Activated gamma-delta T cell treated with anti-CD3 and anti-CD28 coated beads, Interleukin-2, amount 50 U/mL, for 16 hours (primary cell): ENCODE results near the gene CHAC2.
"Not testable (repeated sequence)": the region's sequence is repeated elsewhere in the genome, so short reads cannot be mapped to it uniquely, and the experiment has no call there.

Source experiments
- DNase-seq: peaks from one replicate; pipeline ENCODE4 v3.0.0-alpha.2; 2020; ENCODE audit warnings: low read depth

Gene CHAC2

DNA sequence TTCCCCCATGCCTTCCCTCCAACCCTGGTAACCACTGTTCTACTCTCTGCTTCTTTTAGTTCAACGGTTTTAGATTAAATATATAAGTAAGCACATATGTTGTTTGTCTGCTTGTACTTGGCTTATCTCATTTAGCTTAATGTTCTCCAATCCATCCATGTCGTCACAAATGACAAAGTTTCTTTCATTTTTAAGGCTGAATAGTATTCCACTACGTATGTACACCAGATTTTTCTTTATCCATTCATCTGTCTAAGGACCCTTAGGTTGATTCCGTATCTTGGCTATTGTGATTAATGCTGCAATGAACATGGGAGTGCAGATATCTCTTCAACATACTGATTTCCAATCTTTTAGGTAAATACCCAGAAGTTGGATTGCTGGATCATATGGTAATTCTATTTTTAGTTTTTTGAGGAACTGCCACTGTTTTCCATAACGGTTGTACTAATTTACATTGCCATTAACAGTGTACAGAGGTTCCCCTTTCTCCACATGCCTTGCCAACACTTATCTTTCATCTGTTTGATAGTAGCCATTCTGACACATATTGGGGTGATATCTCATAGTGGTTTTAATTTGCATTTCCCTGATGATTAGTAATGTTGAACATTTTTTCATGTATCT lies 11.0 kb downstream of the CHAC2 start:
- no peak for DNase-seq

DNA sequence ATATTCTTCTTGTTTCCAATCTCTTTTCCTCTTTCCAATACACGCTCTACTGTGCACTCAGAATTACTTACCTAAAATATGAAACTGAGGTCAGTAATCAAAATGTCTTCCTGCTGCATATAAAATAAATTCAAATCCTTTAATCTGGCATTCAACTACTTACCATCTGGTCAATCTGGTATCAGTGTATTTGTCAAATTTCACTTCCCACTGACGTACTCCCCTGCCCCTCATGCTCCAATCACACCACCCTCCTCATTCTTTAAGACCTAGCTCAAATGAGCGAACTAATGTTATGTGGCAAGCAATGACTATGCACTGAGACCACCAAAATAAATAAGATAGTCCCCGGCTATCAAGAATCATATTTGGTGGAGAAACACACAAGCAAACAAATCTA lies 12.5 kb downstream of the CHAC2 start:
- no peak for DNase-seq

DNA sequence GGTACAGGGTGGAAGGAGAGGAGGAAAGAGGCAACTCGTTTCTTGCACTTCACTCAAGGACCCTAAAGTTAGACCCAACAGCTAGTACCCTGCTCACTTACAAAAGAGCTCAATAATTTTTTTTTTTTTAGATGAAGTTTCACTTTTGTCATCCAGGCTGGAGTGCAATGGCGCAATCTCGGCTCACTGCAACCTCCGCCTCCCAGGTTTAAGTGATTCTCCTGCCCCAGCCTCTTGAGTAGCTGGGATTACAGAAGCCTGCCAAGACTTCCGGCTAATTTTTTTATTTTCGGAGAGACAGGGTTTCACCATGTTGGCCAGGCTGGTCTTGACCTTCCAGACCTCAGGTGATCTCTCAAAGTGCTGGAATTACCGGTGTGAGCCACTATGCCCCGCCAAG lies 15.1 kb downstream of the CHAC2 start:
- DNase-seq: no peak

DNA sequence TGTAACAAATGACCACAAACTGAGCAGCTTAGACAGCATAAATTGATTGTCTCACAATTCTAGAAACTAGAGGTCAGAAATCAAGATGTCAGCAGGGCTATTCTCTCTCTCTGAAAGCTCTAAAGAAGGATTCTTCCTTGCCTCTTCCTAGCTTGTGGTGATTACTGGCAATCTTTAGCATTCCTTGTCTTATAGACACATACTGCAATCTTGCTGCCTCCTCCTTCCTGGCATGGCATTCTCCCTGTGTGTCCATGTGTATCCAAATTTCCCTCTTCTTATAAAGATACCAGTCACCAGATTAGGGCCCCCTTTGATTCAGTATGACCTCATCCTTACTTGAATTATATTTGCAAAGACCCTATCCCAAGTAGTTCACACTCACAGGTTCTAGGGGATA lies 16.8 kb downstream of the CHAC2 start:
- no peak for DNase-seq

DNA sequence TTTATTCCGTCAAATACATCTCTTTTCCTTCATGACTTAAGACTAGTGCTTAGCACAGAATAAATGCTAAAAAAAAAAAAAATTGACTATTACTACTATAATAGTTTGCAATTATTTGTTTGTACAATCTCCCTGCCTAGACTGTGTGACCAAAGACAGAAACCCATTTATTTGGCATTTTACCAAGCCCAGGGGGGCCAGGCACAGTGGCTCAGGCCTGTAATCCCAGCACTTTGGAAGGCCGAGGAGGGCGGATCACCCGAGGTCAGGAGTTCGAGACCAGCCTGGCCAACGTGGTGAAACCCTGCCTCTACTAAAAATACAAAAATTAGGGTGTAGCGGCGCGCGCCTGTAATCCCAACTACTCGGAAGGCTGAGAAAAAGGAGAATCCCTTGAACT lies 17.8 kb downstream of the CHAC2 start:
- no peak for DNase-seq

DNA sequence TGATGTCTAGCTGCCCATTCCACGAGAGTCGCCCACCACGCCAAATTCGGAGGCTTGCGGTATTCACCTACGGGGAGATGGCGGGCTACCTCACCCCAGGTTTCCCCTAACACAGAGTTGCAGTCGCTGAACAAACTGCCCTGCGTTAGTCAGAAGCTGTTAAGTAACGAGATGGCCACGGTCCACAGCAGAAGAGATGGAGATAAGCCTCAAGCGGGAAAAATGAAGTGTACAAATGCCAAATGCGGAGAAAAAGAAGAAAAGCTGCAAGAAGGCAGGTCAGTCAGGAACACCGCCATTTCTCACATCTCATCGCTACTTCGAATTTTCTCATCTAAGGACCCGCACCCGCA lies 18.7 kb downstream of the CHAC2 start:
- peak; percentile 20 for DNase-seq

DNA sequence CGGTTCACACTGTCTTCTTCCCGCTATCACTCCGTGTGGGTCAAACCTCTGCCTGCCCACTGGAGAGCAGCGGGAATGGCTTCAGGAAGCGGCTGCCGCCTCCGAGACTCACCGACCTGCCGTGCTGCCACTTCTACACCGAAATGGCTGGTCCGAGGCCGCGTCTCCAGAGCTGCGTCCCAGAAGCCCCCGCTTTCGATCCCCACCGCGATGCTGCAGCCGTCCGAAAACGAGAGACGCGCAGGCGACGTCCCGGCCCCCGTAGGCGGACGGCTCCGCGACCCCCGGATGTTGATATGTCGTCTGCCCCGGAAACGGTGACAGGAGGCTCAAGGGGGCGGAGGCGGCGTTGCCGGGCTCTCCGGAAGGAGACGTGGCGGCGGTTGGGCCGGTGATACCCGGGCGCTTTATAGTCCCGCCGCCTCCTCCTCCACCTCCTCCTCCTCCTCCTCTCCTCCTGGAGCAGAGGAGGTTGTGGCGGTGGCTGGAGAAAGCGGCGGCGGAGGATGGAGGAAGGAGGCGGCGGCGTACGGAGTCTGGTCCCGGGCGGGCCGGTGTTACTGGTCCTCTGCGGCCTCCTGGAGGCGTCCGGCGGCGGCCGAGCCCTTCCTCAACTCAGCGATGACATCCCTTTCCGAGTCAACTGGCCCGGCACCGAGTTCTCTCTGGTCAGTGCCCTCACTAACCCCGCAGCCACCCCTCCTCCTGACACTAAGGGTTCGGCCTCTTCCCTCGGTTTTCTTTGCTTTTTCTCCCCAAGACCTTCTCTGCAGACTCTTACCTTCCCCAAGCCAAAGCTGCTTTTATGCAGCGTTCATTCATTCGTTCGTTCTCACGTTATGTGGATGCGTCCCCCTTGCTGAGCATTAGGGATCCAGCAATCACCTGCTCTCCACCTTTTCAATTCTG lies 19.4 kb downstream of the CHAC2 start, which contains the start of the genes ASB3 and ERLEC1:
ASB3 (minus strand) TSS at position 249 of the 909 bp plus-strand sequence. CDS start 21,381 bp downstream, outside the sequence.
ERLEC1 (plus strand) TSS at position 340 of the 909 bp plus-strand sequence; CDS start at position 507, 167 bp downstream.
- peak; percentile 89 for DNase-seq

DNA sequence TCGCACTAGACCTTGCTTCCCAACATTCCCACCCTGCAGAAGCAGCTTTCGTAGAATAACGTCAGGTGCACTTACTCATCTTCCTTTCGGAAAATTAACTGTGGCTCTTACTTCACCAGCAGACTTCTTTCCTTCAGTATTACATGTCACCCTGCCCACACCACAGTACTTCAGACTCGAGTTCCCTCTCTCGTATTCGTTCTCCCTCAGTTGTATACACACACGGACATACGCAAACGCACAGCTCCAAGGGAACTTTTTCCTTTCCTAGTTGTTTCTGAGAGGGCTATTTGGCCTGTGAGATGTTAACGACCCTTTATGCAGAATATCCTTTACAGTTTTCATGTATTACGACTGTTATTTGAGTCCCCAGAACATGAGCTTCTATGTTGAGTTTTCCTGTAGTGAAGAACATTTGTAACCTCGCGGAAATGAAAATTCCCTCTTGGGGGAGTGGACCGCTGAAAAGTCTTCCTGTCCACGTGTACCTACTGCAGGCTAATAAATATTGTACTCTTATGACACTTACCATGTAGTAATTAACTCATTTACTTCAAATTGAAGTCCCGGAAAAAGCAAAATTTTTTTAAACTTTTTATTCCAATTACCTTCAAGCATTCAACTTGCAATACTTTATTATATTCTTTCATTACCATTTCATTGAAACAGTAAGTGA lies 20.1 kb downstream of the CHAC2 start:
- DNase-seq: no peak

DNA sequence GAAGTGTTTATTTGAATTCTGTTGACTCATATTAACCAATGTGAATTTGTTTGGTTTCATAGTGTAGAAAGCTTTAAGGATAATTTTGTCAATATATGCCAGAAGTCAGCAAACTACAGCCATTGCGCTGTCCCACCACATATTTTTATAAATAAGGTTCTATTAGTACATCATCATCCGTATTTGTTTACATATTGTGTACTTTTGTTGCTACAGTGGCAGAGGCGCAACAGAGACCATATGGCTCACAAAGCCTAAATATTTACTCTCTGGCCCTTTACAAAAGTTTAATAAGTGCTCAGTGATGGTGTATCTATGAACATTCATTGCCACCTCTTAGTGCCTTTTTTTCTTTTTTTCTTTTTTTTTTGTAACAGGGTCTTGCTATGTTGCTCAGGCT lies 25.7 kb downstream of the CHAC2 start:
- DNase-seq: no peak

DNA sequence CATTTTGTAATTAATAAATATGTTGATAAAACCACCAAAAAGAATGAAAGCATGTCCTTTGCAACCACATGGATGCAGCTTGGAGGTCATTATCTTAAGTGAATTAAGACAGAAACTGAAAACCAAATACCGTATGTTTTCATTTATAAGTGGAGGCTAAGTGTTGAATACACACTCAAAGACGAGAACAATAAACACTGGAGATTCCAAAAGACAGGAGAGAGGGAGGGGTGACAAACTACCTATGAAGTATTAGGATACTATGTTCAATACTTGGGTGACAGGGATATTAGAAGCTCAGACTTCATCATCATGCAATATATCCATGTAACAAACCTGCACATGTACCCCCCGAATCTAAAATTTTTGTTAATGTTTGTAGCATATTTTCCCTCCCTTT lies 26.2 kb downstream of the CHAC2 start:
- no peak for DNase-seq

DNA sequence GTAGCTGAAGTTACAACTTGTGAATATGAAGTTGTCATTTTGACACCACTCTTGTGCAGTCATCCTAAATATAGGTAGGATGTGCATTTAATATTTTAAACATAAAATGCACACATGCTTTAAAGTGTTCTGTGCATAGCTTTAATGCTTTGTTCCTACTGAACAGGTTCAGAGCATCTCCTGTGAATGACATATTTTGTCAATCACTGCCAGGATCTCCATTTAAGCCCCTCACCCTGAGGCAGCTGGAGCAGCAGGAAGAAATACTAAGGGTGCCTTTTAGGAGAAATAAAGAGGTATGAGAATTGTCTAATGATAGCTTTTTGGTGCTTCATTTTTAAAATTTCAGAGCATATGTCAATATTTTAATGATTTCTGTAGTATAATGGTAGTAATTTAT lies 33.9 kb downstream of the CHAC2 start:
- no peak for DNase-seq

DNA sequence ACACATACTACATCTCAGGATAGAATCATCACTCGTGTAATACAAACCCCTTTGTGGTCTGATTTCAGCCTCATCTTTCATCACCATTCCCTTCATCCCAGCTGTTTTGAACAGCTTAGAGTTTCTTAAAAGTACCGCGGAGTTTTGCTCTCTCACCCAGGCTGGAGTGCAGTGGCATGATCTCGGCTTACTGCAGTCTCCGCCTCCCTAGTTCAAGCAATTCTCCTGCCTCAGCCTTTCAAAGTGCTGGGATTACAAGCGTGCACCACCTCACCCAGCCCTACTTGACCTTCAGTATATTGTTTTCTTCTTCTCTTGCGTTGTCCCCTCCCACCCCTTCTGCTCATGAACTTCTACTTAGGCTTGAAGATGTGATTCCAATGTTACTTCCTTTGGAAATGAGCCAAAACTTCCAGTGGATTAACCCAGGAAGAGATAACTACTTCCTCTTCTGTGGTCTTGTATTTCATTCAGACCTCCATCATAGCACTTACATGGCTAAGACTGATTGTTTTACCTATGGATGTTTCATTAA lies 35.1 kb downstream of the CHAC2 start:
- DNase-seq: no peak

DNA sequence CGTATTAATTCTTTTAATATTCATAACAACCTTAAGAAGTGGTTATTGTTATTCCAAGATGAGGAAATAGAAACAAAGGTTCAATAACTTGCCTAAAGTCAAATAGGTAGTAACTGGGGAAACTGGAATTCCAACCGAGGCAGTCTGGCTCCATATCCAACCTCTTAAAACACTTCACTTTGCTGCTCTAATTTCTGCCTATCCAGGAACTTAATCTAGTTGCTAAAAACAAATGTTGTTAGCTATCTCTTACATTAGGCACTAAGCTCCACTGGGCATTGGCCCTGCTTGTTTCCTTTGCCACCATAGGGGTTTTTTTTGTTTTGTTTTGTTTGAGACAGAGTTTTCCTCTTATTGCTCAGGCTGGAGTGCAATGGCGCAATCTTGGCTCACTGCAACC lies 44.0 kb downstream of the CHAC2 start:
- no peak for DNase-seq

DNA sequence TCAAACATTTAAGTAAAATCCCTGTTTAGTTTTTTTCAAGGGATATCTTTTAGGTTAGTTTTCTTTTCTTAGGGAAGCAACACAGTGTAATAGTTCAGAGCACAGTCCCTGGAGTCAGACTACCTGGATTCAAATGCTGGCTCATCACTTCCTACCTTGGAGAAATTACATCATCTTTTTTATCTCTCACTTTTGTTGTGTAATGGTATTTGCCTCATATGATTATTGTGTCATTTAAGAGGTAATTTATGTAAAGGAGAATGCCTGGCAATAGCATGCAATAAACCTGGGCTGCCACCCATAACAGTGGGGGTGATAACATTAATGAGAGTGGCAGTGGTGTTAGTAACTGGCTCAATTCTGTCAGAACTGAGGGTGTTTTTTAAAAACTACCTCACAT lies 45.5 kb downstream of the CHAC2 start:
- DNase-seq: no peak

DNA sequence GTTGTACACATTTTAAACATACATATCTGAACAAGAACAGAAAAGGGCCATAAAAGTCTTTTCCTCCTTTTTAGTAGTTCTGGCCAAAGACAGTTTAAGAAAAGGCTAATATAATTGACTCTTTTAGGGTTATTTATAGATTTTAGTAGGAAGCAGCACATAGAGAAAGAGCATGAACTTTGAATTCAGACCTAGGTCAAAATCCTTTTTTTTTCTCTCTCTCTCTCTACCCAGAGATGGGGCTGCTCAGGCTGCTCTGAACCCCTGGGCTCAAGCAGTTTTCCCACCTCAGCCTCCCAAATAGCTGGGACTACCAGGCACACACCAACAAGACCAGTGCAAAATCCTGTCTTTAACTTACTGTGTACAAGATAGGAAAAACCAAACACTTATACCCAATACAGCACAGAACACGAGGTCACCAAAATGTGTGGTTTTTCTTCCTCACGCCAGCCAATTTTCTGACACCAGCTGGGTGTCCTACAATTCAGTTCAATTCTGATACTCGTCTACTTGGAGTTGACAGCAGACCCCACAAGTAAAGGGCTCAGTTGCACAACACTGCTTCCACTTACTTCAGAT lies 51.3 kb downstream of the CHAC2 start:
- DNase-seq: no peak

DNA sequence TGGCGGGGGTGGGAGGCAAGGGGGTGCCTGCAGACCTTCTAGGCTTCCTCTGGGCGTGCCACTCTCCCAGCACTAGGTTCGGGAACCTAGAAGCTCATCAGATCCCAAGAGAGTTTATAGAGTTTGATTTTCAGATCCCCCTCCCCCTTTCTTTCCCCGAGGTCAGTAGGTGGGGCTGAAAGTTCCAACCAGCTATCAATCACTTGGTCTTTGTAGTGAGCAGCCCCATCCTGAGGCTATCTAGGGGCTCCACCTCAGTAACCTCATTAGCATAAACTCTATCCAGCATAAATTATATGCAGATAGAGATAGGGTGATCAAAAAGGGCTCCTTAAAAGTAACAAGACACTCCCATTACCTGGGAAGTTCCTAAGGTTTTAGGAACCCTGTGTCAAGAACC lies 52.0 kb downstream of the CHAC2 start:
- no peak for DNase-seq

DNA sequence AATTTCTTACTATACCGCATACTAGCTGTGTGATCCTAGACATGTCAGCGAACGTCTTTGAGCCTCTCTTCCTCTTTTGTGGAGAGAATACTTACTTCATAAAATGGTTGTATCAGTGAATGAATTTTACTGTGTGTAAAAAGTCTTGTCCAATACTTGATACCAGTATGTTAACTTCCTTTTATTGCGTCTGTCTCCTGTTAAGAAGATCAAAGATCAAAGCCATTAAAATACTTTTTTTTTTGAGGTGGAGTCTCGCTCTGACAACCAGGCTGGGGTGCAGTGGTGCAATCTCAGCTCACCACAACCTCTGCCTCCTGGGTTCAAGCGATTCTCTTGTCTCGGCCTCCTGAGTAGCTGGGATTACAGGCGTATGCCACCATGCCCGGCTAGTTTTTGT lies 52.4 kb downstream of the CHAC2 start:
- no peak for DNase-seq

DNA sequence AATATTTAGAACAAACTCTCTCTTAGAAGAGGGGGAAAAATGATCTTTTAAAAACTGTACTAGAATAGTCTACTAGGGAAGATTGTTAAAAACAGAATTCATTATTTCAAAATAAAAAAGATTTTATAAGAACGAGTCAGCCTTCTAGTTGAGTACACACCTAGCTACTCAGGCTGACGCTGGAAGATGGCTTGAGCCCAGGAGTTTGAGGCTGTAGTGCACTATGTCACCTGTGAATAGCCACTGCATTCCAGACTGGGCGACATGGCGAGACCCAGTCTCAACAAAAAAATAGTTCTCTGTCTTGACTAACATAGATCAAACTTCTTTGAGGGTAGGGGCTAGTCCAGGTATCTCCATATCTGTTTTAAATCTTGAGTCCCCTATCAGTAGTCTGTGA lies 53.1 kb downstream of the CHAC2 start:
- DNase-seq: no peak

DNA sequence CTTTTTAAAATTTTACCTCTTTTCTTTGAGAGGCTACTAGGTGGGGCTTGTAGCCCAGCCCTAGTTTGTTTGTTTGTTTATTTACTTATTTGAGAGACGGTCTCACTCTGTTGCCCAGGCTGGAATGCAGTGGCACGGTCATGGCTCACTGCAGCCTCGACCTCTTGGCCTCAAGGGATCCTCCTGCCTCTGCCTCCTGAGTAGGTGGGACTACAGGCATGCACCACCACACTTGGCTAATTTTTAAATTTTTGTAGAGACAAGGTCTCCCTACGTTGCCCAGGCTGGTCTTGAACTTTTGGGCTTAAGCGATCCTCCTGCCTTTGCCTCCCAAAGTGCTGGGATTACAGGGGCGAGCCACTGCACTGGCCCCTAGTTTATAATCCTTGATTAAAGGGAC lies 54.2 kb downstream of the CHAC2 start:
- DNase-seq: no peak

DNA sequence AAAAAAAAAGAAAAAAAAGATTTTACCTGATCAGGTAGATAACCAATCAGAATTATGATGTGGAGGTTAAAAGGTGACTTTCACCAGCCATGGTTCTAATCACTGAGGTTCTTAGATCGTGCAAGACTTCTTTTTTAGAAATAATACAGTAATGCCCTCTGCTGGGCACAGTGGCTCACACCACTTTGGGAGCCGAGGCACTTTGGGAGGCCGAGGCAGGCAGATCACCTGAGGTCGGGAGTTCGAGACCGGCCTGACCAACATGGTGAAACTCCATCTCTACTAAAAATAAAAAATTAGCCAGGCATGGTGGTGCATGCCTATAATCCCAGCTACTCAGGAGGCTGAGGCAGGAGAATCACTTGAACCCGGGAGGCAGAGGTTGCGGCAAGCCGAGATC lies 56.0 kb downstream of the CHAC2 start:
- DNase-seq: not testable (repeated sequence)
